Effector memory CD8-positive, alpha-beta T cell (primary cell): ENCODE results near the gene PBX4.

ENCODE experiments used
- ATAC-seq: fragments of 150-1000 bp; cut with Tn5 transposase; replicated peaks from 2 replicates; pipeline ENCODE4 v1.10.0; 2021; ENCODE audit warnings: mild to moderate bottlenecking, moderate library complexity
- DNase-seq, 3 experiments: peaks; one replicate each; pipeline ENCODE4 v3.0.0; 2021
- H3K27ac Mint-ChIP-seq, 2 donors: one replicate each; pipeline ENCODE4 v1.8.0; 2022; ENCODE audit warnings: mild to moderate bottlenecking in 2 of 2, mixed read lengths in 2 of 2, moderate library complexity in 2 of 2
- H3K27me3 Mint-ChIP-seq, 2 donors: one replicate each; pipeline ENCODE4 v1.8.0; 2022; ENCODE audit warnings: mixed read lengths in 2 of 2
- H3K36me3 Mint-ChIP-seq: one replicate; pipeline ENCODE4 v1.8.0; 2022; ENCODE audit warnings: mild to moderate bottlenecking, moderate library complexity, mixed read lengths; ENCODE audit not compliant: insufficient read depth
- H3K4me1 Mint-ChIP-seq, 2 donors: one replicate each; pipeline ENCODE4 v1.8.0; 2022; ENCODE audit warnings: low read depth in 2 of 2, mixed read lengths in 2 of 2
- H3K4me3 Mint-ChIP-seq, 2 donors: one replicate each; pipeline ENCODE4 v1.8.0; 2022; ENCODE audit warnings: mild to moderate bottlenecking in 2 of 2, mixed read lengths in 2 of 2, moderate library complexity in 2 of 2
- H3K9me3 Mint-ChIP-seq, 2 donors: one replicate each; pipeline ENCODE4 v1.8.0; 2022; ENCODE audit warnings: mixed read lengths in 2 of 2

Gene PBX4

GRCh38 chr19:19655051-19655594, 36.6 kb upstream of the PBX4 start:
- ATAC-seq (no peak), DNase-seq (no peak)
- peaks cover 64% of the 10 kb centered on the region for H3K36me3 Mint-ChIP-seq
- H3K9me3 Mint-ChIP-seq = no peaks in the 10 kb centered on the region
- H3K4me3 Mint-ChIP-seq = no peak overlapping the region
- peaks cover 5% of the 10 kb centered on the region in 2 donors for H3K4me1 Mint-ChIP-seq
- H3K27me3 Mint-ChIP-seq = no peaks in the 10 kb centered on the region
- H3K27ac Mint-ChIP-seq = peak overlapping the region in 1 of 2 donors; percentile 66

- DNase-seq (no peak), ATAC-seq (no peak)
- Mint-ChIP-seq H3K4me3 (no peak overlapping the region), H3K9me3 (no peaks in the 10 kb centered on the region), H3K27me3 (no peaks in the 10 kb centered on the region), H3K4me1 (peaks cover 4 to 5% of the 10 kb centered on the region in 2 donors), H3K36me3 (peaks cover 57% of the 10 kb centered on the region), H3K27ac (peak overlapping the region in 1 of 2 donors; percentile 66)
These were observed 36.0 kb upstream of the PBX4 start for GRCh38 chr19:19654441-19654840.

GRCh38 chr19:19653597-19654147, 35.2 kb upstream of the PBX4 start:
- Mint-ChIP-seq H3K27ac (no peak overlapping the region), H3K36me3 (peaks cover 52% of the 10 kb centered on the region), H3K4me1 (peaks cover 5 to 6% of the 10 kb centered on the region in 2 donors), H3K27me3 (no peaks in the 10 kb centered on the region), H3K9me3 (no peaks in the 10 kb centered on the region), H3K4me3 (no peak overlapping the region)
- no peak for ATAC-seq
- no peak for DNase-seq

- no peak for ATAC-seq
- Mint-ChIP-seq H3K9me3 (no peaks in the 10 kb centered on the region), H3K27me3 (no peaks in the 10 kb centered on the region), H3K4me1 (peaks cover 5 to 6% of the 10 kb centered on the region in 2 donors), H3K27ac (peak overlapping the region in 1 of 2 donors; percentile 70), H3K36me3 (peaks cover 50% of the 10 kb centered on the region), H3K4me3 (no peak overlapping the region)
- no peak for DNase-seq
These were observed 34.2 kb upstream of the PBX4 start for GRCh38 chr19:19652482-19653295.

- DNase-seq (no peak), ATAC-seq (no peak)
- H3K27ac Mint-ChIP-seq = peak overlapping the region in 1 of 2 donors; percentile 83
- peaks cover 38% of the 10 kb centered on the region for H3K36me3 Mint-ChIP-seq
- peaks cover 5 to 6% of the 10 kb centered on the region in 2 donors for H3K4me1 Mint-ChIP-seq
- H3K4me3 Mint-ChIP-seq = no peak overlapping the region
- no peaks in the 10 kb centered on the region for H3K27me3 Mint-ChIP-seq
- no peaks in the 10 kb centered on the region for H3K9me3 Mint-ChIP-seq
These were observed 32.6 kb upstream of the PBX4 start for GRCh38 chr19:19651076-19651475.

GRCh38 chr19:19650331-19650730, 31.8 kb upstream of the PBX4 start:
- peaks cover 5 to 6% of the 10 kb centered on the region in 2 donors for H3K4me1 Mint-ChIP-seq
- DNase-seq = no peak
- peak overlapping the region in 1 of 2 donors; percentile 83 for H3K27ac Mint-ChIP-seq
- no peak for ATAC-seq
- no peaks in the 10 kb centered on the region for H3K9me3 Mint-ChIP-seq
- no peaks in the 10 kb centered on the region for H3K27me3 Mint-ChIP-seq
- H3K4me3 Mint-ChIP-seq = no peak overlapping the region
- H3K36me3 Mint-ChIP-seq = peaks cover 38% of the 10 kb centered on the region

- Mint-ChIP-seq H3K27me3 (no peaks in the 10 kb centered on the region), H3K4me1 (peaks cover 5 to 6% of the 10 kb centered on the region in 2 donors), H3K27ac (no peak overlapping the region), H3K4me3 (no peak overlapping the region), H3K36me3 (peaks cover 35% of the 10 kb centered on the region), H3K9me3 (no peaks in the 10 kb centered on the region)
- DNase-seq = no peak
- ATAC-seq = no peak
These were observed 31.1 kb upstream of the PBX4 start for GRCh38 chr19:19649580-19649995.

- Mint-ChIP-seq H3K36me3 (peaks cover 32% of the 10 kb centered on the region), H3K4me3 (no peak overlapping the region)
These were observed 30.7 kb upstream of the PBX4 start for GRCh38 chr19:19649155-19649554.

GRCh38 chr19:19647037-19647835, 28.7 kb upstream of the PBX4 start:
- H3K27ac Mint-ChIP-seq = no peak overlapping the region
- peaks cover 13 to 14% of the 10 kb centered on the region in 2 donors for H3K4me1 Mint-ChIP-seq
- DNase-seq = no peak
- H3K36me3 Mint-ChIP-seq = peaks cover 32% of the 10 kb centered on the region
- H3K27me3 Mint-ChIP-seq = no peaks in the 10 kb centered on the region
- no peak for ATAC-seq
- no peaks in the 10 kb centered on the region for H3K9me3 Mint-ChIP-seq
- H3K4me3 Mint-ChIP-seq = no peak overlapping the region

More at GRCh38 chr19:19649155-19649554, 30.7 kb upstream of the PBX4 start:
- Mint-ChIP-seq H3K27me3 (no peaks in the 10 kb centered on the region), H3K9me3 (no peaks in the 10 kb centered on the region), H3K4me1 (peaks cover 3 to 5% of the 10 kb centered on the region in 2 donors), H3K27ac (no peak overlapping the region)
- no peak for ATAC-seq
- DNase-seq = no peak

- peak overlapping the region in 1 of 2 donors; percentile 96 for H3K27ac Mint-ChIP-seq
- peaks cover 38% of the 10 kb centered on the region for H3K36me3 Mint-ChIP-seq
- no peaks in the 10 kb centered on the region for H3K9me3 Mint-ChIP-seq
These were observed 26.9 kb upstream of the PBX4 start for GRCh38 chr19:19645233-19645870.

GRCh38 chr19:19644054-19644388, 25.5 kb upstream of the PBX4 start:
- H3K27me3 Mint-ChIP-seq = no peaks in the 10 kb centered on the region
- H3K4me1 Mint-ChIP-seq = peaks cover 18 to 21% of the 10 kb centered on the region in 2 donors
- ATAC-seq (no peak), DNase-seq (no peak)
- peak overlapping the region; percentile 98 to 100 for H3K4me3 Mint-ChIP-seq
- H3K36me3 Mint-ChIP-seq = peaks cover 50% of the 10 kb centered on the region
- no peaks in the 10 kb centered on the region for H3K9me3 Mint-ChIP-seq
- H3K27ac Mint-ChIP-seq = peak overlapping the region; percentile 96 to 97

More at GRCh38 chr19:19645233-19645870, 26.9 kb upstream of the PBX4 start:
- Mint-ChIP-seq H3K27me3 (no peaks in the 10 kb centered on the region), H3K4me1 (peaks cover 18 to 20% of the 10 kb centered on the region in 2 donors), H3K4me3 (no peak overlapping the region)
- no peak for ATAC-seq
- no peak for DNase-seq

- Mint-ChIP-seq H3K36me3 (peaks cover 54% of the 10 kb centered on the region), H3K9me3 (no peaks in the 10 kb centered on the region), H3K27me3 (no peaks in the 10 kb centered on the region), H3K27ac (peak within 1 kb of the TSS; percentile 96 to 97), H3K4me1 (peaks cover 19 to 21% of the 10 kb centered on the region in 2 donors), H3K4me3 (peak within 1 kb of the TSS; percentile 98 to 100)
- ATAC-seq (peak; percentile 89), DNase-seq (peak; percentile 89)
These were observed 24.9 kb upstream of the PBX4 start, which contains the start of gene GMIP for GRCh38 chr19:19643158-19644053. Gene GMIP (minus strand): TSS chr19:19643657. CDS start chr19:19643529, 128 bp downstream.
